Right atrium auricular region (tissue), 2 donors: Measurements from ENCODE around the gene EIF1. TPM values are rescaled to one million over a fixed set of nuclear protein-coding genes. Genes with fewer than 3 reads are reported as not detected.

Experiments used
- DNase-seq: peaks from one replicate; pipeline ENCODE4 v3.0.0-alpha.2; 2019; ENCODE audit warnings: low spot score
- H3K27ac ChIP-seq, 2 donors: fragments of 200-600 bp; sonication (generic); 1 replicate in 1 of 2; 2 replicates in 1 of 2; pipeline ENCODE4 v1.5.1; 2016 to 2019
- H3K27me3 ChIP-seq, 2 donors: fragments of 200-600 bp; sonication (generic); one replicate each; pipeline versions ENCODE4 v1.5.1 to v1.6.0; 2017 to 2019
- H3K36me3 ChIP-seq: fragments of 200-600 bp; sonication (generic); one replicate; pipeline ENCODE4 v1.5.1; 2016
- H3K4me1 ChIP-seq, 2 donors: fragments of 200-600 bp; sonication (generic); one replicate each; pipeline versions ENCODE4 v1.5.1 to v1.6.0; 2017 to 2019
- H3K4me3 ChIP-seq, 2 donors: fragments of 200-600 bp; sonication (generic); 1 replicate in 1 of 2; 2 replicates in 1 of 2; pipeline ENCODE4 v1.5.1; 2017 to 2019; ENCODE audit warnings: mild to moderate bottlenecking in 1 of 2, moderate library complexity in 1 of 2
- H3K9me3 ChIP-seq, 2 donors: fragments of 200-600 bp; sonication (generic); one replicate each; pipeline ENCODE4 v1.5.1; 2019
- total RNA-seq, 2 donors: library from RNA; depleted of rRNA; stranded (reverse); fragments of >200 nt; gene quantifications; one replicate each; pipeline ENCODE4 v1.1.0, GENCODE V29; 2016
- TF ChIP-seq, protein P1 (sequence below), 2 donors: fragments of 200-600 bp; sonication (generic); IDR thresholded peaks; one replicate each; pipeline ENCODE4 v1.5.1; 2019; ENCODE audit warnings: antibody characterized with exemption in 2 of 2

Gene EIF1
- total RNA-seq, 2 donors from 2014 or later = 331 to 390 TPM

DNA sequence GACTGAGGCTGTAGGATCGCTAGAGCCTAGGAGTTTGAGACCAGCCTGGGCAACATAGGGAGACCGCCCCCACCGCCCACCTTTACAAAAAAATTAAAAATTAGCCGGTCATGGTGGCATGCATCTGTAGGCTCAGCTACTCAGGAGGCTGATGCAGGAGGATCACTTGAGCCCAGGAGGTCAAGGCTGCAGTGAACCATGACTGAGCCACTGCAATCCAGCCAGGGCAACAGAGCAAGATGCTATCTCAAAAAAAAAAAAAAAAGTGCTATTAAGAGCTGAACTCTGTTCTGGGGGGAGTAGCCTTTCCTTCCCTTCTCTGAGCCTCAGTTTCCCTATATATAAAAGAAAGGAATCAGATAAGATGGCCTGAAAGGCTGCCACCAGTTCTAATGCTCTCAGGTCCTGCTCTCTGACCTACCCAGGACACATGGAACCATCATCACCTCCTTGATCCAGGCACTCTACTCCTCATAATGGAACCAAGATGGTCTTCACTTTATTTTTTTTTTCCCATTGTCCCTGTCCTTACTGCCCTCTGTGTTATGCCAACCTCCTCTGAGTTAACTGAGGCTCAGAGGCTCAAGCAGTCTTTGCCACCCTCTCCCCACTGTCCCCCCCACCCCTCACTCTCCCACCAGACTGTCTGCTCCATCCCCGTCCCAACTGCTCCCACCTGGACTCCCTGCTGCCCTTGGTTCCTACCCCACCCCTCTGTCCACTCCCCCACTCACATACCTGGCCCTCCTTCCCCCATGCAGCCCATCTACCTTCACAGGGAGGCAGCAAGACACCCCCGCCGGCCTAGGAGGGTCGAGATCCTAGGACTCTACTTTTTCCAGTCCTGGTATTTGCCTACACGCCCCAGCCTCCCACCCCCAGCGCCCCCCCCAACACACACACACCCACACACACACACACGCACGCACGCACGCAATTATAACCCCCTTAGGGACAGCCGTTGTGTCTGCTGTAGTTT lies 23.8 kb upstream of the EIF1 start:
- TF ChIP-seq, protein P1, sequence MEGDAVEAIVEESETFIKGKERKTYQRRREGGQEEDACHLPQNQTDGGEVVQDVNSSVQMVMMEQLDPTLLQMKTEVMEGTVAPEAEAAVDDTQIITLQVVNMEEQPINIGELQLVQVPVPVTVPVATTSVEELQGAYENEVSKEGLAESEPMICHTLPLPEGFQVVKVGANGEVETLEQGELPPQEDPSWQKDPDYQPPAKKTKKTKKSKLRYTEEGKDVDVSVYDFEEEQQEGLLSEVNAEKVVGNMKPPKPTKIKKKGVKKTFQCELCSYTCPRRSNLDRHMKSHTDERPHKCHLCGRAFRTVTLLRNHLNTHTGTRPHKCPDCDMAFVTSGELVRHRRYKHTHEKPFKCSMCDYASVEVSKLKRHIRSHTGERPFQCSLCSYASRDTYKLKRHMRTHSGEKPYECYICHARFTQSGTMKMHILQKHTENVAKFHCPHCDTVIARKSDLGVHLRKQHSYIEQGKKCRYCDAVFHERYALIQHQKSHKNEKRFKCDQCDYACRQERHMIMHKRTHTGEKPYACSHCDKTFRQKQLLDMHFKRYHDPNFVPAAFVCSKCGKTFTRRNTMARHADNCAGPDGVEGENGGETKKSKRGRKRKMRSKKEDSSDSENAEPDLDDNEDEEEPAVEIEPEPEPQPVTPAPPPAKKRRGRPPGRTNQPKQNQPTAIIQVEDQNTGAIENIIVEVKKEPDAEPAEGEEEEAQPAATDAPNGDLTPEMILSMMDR (IDR thresholded peaks at IDR 0.05) = no peak
- DNase-seq = no peak

DNA sequence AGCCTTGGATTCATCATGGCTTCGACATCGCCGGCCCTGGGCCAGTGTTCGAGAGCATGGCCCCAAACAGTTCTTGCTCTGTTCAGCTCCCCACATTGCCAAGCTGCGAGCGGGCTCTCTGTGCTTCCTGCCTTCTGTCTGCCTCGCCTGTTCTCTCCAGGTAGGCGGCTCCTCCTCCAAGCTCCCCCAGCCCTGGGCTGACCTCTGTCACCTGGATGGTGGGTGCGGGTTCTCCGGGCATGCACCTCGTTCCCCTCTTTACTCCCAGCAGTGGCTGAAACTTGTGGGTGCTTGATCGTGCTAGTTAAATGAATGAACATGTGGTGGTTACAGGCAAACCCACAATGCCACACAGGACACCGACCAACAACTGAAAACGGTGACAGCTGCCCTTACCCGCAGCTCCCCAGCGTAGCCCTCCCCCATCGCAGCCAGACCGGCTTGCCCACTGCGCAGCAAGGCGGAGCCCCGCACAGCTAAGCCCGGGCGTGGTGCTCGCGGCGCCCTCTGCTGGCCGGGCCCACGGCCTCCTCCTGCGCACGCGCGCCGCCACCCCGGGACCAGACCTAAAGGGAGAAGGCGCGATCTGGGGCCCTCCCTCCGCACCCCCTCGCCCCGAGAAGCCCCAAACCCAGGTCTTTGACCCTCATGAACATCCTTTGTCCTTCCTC lies 23.0 kb upstream of the EIF1 start:
- no peaks in the 10 kb centered on the region for H3K9me3 ChIP-seq
- H3K4me1 ChIP-seq = peaks cover 0 to 24% of the 10 kb centered on the region in 2 donors
- peak overlapping the region; percentile 31 to 59 for H3K4me3 ChIP-seq
- no peaks in the 10 kb centered on the region for H3K36me3 ChIP-seq
- H3K27ac ChIP-seq = peak overlapping the region; percentile 78 to 84
- no peaks in the 10 kb centered on the region for H3K27me3 ChIP-seq
- peak; percentile 88 for DNase-seq
- TF ChIP-seq, protein P1 (IDR thresholded peaks at IDR 0.05) = peak; percentile 91 to 96

More for the DNA sequence above, 23.8 kb upstream of the EIF1 start:
- peaks cover 0 to 24% of the 10 kb centered on the region in 2 donors for H3K4me1 ChIP-seq
- H3K4me3 ChIP-seq = peak overlapping the region; percentile 31 to 59
- no peaks in the 10 kb centered on the region for H3K36me3 ChIP-seq
- peak overlapping the region in 1 of 2 donors; percentile 84 for H3K27ac ChIP-seq
- H3K9me3 ChIP-seq = no peaks in the 10 kb centered on the region
- H3K27me3 ChIP-seq = no peaks in the 10 kb centered on the region

DNA sequence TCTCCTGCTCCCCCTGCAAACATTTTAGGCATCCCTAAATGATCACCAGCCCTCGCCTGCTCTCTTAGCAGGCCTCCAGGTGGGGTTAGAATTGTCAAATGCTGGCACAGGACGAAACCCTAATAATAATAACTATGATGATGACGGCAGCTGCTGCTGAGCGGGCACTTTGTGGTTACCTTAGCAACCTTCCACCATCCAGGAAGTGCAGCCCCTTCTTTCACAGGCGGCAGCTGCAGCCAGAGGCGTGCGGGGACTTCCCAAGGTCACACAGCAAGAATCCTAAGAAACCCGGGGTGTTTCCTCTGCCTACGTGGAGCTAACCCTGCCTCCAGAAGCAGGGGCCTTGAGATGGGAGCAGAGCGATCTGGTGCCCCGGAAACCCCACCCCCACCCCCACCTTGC lies 22.4 kb upstream of the EIF1 start:
- H3K4me1 ChIP-seq = peaks cover 0 to 24% of the 10 kb centered on the region in 2 donors
- no peaks in the 10 kb centered on the region for H3K9me3 ChIP-seq
- no peak for DNase-seq
- TF ChIP-seq, protein P1 (IDR thresholded peaks at IDR 0.05) = peak; percentile 7 to 45
- H3K36me3 ChIP-seq = no peaks in the 10 kb centered on the region
- peak overlapping the region; percentile 78 to 84 for H3K27ac ChIP-seq
- H3K27me3 ChIP-seq = no peaks in the 10 kb centered on the region
- peak overlapping the region; percentile 31 to 59 for H3K4me3 ChIP-seq

DNA sequence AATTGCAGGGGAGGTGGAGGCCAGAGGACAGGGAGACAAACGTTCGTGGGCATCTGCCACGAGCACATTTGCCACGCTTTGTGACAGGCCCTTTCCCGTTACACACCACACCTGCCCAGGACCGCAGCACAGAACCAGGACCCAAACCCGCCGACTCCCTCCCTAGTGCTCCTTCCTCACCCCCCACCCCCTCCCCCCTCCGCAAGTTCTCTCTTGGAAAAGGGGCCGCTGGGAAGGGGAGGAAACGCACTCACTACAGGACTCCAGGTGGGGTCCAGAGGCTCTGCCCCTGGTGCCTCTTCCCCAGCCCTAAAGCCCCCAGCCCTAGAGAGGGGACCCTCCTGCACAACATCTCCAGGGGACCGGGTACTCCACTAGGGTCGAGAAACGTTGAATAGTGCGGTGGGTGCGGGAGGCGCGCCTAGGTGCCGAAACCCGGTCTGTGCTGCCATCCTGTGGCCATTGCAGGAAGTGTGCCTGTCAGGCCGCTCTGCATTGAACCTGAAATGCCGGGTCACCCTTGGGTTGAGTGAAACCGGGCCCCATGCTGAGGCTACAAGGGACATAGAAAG lies 21.9 kb upstream of the EIF1 start:
- no peaks in the 10 kb centered on the region for H3K9me3 ChIP-seq
- H3K27me3 ChIP-seq = no peaks in the 10 kb centered on the region
- H3K36me3 ChIP-seq = no peaks in the 10 kb centered on the region
- TF ChIP-seq, protein P1 (IDR thresholded peaks at IDR 0.05) = peak; percentile 97
- DNase-seq = peak; percentile 90
- peaks cover 0 to 24% of the 10 kb centered on the region in 2 donors for H3K4me1 ChIP-seq
- H3K27ac ChIP-seq = peak overlapping the region; percentile 78 to 84
- H3K4me3 ChIP-seq = peak overlapping the region; percentile 31 to 59

DNA sequence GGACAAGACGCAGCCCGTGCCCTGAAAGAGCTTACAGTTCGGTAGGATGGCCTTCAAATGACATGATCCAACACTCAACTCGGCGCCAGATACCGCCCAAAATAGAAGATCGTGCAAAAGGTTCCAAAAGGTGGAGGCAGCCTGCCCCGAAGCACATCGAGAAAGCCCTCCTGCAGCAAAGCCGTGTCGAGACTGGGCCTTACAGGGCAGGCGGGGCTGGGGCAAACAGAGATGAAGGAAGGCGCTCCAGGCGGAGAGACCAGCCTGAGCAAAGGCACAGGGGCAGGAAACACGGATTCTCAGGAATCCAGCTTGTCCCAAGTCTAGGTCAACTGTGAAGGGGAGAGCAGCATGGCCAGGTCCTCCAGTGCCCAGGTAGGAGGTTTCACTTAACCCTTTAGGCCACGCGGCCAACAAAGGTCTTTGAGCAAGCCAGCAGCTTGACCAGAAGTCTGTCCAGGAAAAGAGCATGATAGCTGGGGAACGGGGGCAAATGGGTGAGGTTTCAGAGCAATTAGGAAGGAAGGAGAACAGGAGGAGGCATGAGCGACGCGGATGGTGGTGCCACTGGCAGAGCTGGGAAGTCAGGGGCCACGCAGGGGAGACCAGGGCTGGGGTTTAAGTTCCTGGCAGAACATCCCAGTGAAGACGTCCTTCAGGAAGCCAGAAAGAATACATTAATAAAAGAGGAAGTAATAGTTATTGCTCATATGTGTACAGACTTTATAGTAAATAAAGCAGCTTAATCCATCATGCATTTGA lies 21.2 kb upstream of the EIF1 start:
- Histone ChIP-seq H3K4me1 (peaks cover 0 to 24% of the 10 kb centered on the region in 2 donors), H3K27me3 (no peaks in the 10 kb centered on the region), H3K4me3 (peak overlapping the region in 1 of 2 donors; percentile 59), H3K27ac (peak overlapping the region in 1 of 2 donors; percentile 84), H3K9me3 (no peaks in the 10 kb centered on the region), H3K36me3 (no peaks in the 10 kb centered on the region)
- DNase-seq = no peak
- TF ChIP-seq, protein P1 (IDR thresholded peaks at IDR 0.05) = peak in 1 of 2 donors; percentile 9
